ENCODE results near the gene STK35.

DNA sequence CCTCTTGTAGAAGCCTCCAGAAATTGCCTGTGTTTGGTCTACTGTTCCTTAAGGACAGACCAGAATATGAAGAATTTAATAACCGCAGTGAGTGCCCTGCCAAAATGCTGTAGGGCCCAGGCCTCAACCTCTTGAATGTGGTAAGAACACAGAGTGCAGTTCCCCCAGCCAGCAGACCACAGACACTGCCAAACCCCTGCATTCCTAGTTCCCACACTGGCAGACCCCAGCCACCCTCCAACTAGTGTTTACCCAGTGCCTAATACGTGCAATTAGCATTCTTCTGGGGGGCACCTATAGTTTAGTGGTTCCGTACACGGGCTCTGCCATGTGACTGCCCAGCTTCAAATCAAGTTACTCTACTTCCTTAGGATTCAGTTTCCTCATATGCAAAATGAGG, 51.7 kb downstream of the STK35 start:
- TF ChIP-seq ZBTB7A (CRISPR knock-in tag; IDR thresholded peaks at IDR 0.05) (no peak), ZNF24 (IDR thresholded peaks at IDR 0.05) (no peak), ZNF558 (CRISPR knock-in tag; IDR thresholded peaks at IDR 0.05; ENCODE audit: borderline replicate concordance) (no peak), NPAS2 (CRISPR knock-in tag; IDR thresholded peaks at IDR 0.05; ENCODE audit: borderline replicate concordance) (no peak), JUN (CRISPR knock-in tag; IDR thresholded peaks at IDR 0.05) (no peak), NONO (IDR thresholded peaks at IDR 0.05) (no peak), NONO (CRISPR knock-in tag; conservative IDR thresholded peaks at IDR 0.05) (no peak)
- TF ChIP-seq, protein P1, sequence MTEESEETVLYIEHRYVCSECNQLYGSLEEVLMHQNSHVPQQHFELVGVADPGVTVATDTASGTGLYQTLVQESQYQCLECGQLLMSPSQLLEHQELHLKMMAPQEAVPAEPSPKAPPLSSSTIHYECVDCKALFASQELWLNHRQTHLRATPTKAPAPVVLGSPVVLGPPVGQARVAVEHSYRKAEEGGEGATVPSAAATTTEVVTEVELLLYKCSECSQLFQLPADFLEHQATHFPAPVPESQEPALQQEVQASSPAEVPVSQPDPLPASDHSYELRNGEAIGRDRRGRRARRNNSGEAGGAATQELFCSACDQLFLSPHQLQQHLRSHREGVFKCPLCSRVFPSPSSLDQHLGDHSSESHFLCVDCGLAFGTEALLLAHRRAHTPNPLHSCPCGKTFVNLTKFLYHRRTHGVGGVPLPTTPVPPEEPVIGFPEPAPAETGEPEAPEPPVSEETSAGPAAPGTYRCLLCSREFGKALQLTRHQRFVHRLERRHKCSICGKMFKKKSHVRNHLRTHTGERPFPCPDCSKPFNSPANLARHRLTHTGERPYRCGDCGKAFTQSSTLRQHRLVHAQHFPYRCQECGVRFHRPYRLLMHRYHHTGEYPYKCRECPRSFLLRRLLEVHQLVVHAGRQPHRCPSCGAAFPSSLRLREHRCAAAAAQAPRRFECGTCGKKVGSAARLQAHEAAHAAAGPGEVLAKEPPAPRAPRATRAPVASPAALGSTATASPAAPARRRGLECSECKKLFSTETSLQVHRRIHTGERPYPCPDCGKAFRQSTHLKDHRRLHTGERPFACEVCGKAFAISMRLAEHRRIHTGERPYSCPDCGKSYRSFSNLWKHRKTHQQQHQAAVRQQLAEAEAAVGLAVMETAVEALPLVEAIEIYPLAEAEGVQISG (CRISPR knock-in tag; IDR thresholded peaks at IDR 0.05): no peak
- TF ChIP-seq, protein P2, sequence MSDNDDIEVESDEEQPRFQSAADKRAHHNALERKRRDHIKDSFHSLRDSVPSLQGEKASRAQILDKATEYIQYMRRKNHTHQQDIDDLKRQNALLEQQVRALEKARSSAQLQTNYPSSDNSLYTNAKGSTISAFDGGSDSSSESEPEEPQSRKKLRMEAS (IDR thresholded peaks at IDR 0.05): no peak
- TF ChIP-seq, protein P3, sequence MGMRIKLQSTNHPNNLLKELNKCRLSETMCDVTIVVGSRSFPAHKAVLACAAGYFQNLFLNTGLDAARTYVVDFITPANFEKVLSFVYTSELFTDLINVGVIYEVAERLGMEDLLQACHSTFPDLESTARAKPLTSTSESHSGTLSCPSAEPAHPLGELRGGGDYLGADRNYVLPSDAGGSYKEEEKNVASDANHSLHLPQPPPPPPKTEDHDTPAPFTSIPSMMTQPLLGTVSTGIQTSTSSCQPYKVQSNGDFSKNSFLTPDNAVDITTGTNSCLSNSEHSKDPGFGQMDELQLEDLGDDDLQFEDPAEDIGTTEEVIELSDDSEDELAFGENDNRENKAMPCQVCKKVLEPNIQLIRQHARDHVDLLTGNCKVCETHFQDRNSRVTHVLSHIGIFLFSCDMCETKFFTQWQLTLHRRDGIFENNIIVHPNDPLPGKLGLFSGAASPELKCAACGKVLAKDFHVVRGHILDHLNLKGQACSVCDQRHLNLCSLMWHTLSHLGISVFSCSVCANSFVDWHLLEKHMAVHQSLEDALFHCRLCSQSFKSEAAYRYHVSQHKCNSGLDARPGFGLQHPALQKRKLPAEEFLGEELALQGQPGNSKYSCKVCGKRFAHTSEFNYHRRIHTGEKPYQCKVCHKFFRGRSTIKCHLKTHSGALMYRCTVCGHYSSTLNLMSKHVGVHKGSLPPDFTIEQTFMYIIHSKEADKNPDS (CRISPR knock-in tag; IDR thresholded peaks at IDR 0.05): no peak

Measured in HepG2 (cell line).